ENCODE measurements around the gene LAMP1. TPM values are rescaled to one million over a fixed set of nuclear protein-coding genes. Genes with fewer than 3 reads are reported as not detected.

Gene LAMP1
- polyA plus RNA-seq, 1 of the 3 experiments (the other 2 are of a cell fraction): 261 TPM

DNA sequence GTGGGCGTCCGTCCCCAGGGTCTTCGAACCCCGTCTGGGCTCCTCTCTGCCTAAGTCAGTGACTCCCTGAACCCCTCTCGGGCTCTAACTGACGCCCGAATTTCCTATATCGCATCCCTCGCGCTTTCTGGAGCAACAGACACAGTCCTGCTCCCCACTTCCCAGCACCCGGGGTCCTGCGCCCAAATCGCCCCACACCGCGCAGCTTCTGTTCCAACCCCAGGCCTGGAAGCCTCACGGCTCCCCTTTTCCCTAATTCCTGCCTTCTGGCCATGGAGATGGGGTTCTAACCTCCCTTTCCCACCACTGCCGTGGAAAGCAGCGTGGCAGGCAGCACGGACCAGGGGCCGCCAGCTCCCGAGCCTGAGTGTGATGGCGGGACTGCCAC lies 68.5 kb downstream of the LAMP1 start:
- POLR2A ChIA-PET: no interaction called here
- 97% methylated on average over 22 of the region's 22 CpGs for WGBS (ENCODE audit: low lambda C conversion rate)
- H3K4me1 ChIP-seq (ENCODE audit: control insufficient read depth in 1 of 2, insufficient read depth in 2 of 2, low read depth in 1 of 2, low read length in 1 of 2): peaks cover 0 to 12% of the 10 kb centered on the region in 2 experiments; a peak in 1 of 4 replicates

More for the DNA sequence above, 68.5 kb downstream of the LAMP1 start:
- no peak for TF ChIP-seq POLR2AphosphoS5 (IDR thresholded peaks at IDR 0.05; ENCODE audit: low read depth, low read length)
- no peak for TF ChIP-seq RAD21 (IDR thresholded peaks at IDR 0.05; ENCODE audit: low read length)
- TF ChIP-seq, protein P1, sequence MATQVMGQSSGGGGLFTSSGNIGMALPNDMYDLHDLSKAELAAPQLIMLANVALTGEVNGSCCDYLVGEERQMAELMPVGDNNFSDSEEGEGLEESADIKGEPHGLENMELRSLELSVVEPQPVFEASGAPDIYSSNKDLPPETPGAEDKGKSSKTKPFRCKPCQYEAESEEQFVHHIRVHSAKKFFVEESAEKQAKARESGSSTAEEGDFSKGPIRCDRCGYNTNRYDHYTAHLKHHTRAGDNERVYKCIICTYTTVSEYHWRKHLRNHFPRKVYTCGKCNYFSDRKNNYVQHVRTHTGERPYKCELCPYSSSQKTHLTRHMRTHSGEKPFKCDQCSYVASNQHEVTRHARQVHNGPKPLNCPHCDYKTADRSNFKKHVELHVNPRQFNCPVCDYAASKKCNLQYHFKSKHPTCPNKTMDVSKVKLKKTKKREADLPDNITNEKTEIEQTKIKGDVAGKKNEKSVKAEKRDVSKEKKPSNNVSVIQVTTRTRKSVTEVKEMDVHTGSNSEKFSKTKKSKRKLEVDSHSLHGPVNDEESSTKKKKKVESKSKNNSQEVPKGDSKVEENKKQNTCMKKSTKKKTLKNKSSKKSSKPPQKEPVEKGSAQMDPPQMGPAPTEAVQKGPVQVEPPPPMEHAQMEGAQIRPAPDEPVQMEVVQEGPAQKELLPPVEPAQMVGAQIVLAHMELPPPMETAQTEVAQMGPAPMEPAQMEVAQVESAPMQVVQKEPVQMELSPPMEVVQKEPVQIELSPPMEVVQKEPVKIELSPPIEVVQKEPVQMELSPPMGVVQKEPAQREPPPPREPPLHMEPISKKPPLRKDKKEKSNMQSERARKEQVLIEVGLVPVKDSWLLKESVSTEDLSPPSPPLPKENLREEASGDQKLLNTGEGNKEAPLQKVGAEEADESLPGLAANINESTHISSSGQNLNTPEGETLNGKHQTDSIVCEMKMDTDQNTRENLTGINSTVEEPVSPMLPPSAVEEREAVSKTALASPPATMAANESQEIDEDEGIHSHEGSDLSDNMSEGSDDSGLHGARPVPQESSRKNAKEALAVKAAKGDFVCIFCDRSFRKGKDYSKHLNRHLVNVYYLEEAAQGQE (IDR thresholded peaks at IDR 0.05; ENCODE audit: low read depth, low read length): no peak
- TF ChIP-seq NRF1 (IDR thresholded peaks at IDR 0.05; ENCODE audit: low read depth, low read length): no peak
- TF ChIP-seq SMC3 (IDR thresholded peaks at IDR 0.05; ENCODE audit: low read depth, low read length): no peak
- TF ChIP-seq, protein P2, sequence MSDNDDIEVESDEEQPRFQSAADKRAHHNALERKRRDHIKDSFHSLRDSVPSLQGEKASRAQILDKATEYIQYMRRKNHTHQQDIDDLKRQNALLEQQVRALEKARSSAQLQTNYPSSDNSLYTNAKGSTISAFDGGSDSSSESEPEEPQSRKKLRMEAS (IDR thresholded peaks at IDR 0.05; ENCODE audit: low read depth): no peak
- TF ChIP-seq, protein P3, sequence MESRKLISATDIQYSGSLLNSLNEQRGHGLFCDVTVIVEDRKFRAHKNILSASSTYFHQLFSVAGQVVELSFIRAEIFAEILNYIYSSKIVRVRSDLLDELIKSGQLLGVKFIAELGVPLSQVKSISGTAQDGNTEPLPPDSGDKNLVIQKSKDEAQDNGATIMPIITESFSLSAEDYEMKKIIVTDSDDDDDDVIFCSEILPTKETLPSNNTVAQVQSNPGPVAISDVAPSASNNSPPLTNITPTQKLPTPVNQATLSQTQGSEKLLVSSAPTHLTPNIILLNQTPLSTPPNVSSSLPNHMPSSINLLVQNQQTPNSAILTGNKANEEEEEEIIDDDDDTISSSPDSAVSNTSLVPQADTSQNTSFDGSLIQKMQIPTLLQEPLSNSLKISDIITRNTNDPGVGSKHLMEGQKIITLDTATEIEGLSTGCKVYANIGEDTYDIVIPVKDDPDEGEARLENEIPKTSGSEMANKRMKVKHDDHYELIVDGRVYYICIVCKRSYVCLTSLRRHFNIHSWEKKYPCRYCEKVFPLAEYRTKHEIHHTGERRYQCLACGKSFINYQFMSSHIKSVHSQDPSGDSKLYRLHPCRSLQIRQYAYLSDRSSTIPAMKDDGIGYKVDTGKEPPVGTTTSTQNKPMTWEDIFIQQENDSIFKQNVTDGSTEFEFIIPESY (IDR thresholded peaks at IDR 0.05; ENCODE audit: borderline replicate concordance, low read depth): no peak
- TF ChIP-seq, protein P4, sequence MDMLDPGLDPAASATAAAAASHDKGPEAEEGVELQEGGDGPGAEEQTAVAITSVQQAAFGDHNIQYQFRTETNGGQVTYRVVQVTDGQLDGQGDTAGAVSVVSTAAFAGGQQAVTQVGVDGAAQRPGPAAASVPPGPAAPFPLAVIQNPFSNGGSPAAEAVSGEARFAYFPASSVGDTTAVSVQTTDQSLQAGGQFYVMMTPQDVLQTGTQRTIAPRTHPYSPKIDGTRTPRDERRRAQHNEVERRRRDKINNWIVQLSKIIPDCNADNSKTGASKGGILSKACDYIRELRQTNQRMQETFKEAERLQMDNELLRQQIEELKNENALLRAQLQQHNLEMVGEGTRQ (IDR thresholded peaks at IDR 0.05; ENCODE audit: borderline replicate concordance, low read depth, low read length): no peak
- TF ChIP-seq MXI1 (IDR thresholded peaks at IDR 0.05; ENCODE audit: low read depth, low read length): no peak
- no peak for TF ChIP-seq FOXJ3 (CRISPR knock-in tag; IDR thresholded peaks at IDR 0.05)
- no peak for TF ChIP-seq NFIC (IDR thresholded peaks at IDR 0.05; ENCODE audit: borderline replicate concordance)
- TF ChIP-seq GATA2 (CRISPR knock-in tag; IDR thresholded peaks at IDR 0.05): no peak
- TF ChIP-seq TAF1 (IDR thresholded peaks at IDR 0.05; ENCODE audit: borderline replicate concordance, low read depth, low read length): no peak
- TF ChIP-seq EZH2phosphoT487 (IDR thresholded peaks at IDR 0.05; ENCODE audit: borderline replicate concordance, low read depth): no peak
- TF ChIP-seq RCOR1 (IDR thresholded peaks at IDR 0.05; ENCODE audit: low read length): no peak
- TF ChIP-seq, protein P5, sequence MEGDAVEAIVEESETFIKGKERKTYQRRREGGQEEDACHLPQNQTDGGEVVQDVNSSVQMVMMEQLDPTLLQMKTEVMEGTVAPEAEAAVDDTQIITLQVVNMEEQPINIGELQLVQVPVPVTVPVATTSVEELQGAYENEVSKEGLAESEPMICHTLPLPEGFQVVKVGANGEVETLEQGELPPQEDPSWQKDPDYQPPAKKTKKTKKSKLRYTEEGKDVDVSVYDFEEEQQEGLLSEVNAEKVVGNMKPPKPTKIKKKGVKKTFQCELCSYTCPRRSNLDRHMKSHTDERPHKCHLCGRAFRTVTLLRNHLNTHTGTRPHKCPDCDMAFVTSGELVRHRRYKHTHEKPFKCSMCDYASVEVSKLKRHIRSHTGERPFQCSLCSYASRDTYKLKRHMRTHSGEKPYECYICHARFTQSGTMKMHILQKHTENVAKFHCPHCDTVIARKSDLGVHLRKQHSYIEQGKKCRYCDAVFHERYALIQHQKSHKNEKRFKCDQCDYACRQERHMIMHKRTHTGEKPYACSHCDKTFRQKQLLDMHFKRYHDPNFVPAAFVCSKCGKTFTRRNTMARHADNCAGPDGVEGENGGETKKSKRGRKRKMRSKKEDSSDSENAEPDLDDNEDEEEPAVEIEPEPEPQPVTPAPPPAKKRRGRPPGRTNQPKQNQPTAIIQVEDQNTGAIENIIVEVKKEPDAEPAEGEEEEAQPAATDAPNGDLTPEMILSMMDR (IDR thresholded peaks at IDR 0.05): no peak
- TF ChIP-seq RFX5 (IDR thresholded peaks at IDR 0.05; ENCODE audit: low read length): no peak
- no peak for TF ChIP-seq RXRA (IDR thresholded peaks at IDR 0.05; ENCODE audit: borderline replicate concordance, low read depth)
- peaks cover 3% of the 10 kb centered on the region for H3F3A ChIP-seq (replicated peaks; ENCODE audit: insufficient read depth)
- no peaks in the 10 kb centered on the region for H4K20me1 ChIP-seq (ENCODE audit: insufficient read depth)
- H3K9ac ChIP-seq: no peak overlapping the region
- H3K36me3 ChIP-seq (replicated peaks in 1 of 2; ENCODE audit: control insufficient read depth in 1 of 2, insufficient read depth in 2 of 2, low read length in 1 of 2): no peaks in the 10 kb centered on the region
- no peaks in the 10 kb centered on the region for H3K9me2 ChIP-seq
- H3K79me2 ChIP-seq (ENCODE audit: insufficient read depth): peaks cover 5% of the 10 kb centered on the region; the same call in 1 of the 2 replicates
- DNase-seq: no peak
- no peak overlapping the region for H2AFZ ChIP-seq (ENCODE audit: low read depth)
- H3K27me3 ChIP-seq (ENCODE audit: insufficient read depth): no peaks in the 10 kb centered on the region
- no peak overlapping the region for H3K4me2 ChIP-seq
- no peak overlapping the region for H3K4me3 ChIP-seq (ENCODE audit: low read depth in 2 of 2, low read length in 1 of 2)
- H3K27ac ChIP-seq (ENCODE audit: low read depth in 2 of 2, low read length in 1 of 2): no peak overlapping the region
- CTCF ChIA-PET: interaction anchor here (1.2 kb wide), 1 partner anchor 28 kb away, joined by 4 read pairs; no protein-coding TSS in a partner anchor
- no peaks in the 10 kb centered on the region for H3K9me3 ChIP-seq
